GM19025 (cell line): ENCODE data around the gene SZT2.
"Not testable (repeated sequence)": the region's sequence is repeated elsewhere in the genome, so short reads cannot be mapped to it uniquely, and the experiment has no call there.

Experiments used
- ATAC-seq: cut with Tn5 transposase; IDR thresholded peaks from one replicate; pipeline ENCODE4 v1.9.1; 2021; ENCODE audit warnings: mild to moderate bottlenecking, low read depth, moderate library complexity; ENCODE audit not compliant: unreplicated experiment

Gene SZT2

GRCh38 chr1:43383449-43383848 is 6.2 kb upstream of the SZT2 start:
- no peak for ATAC-seq

GRCh38 chr1:43386676-43387075 is 3.0 kb upstream of the SZT2 start:
- ATAC-seq = no peak

GRCh38 chr1:43387976-43388599 is 1.6 kb upstream of the SZT2 start:
- no peak for ATAC-seq

- ATAC-seq = no peak
Observed at GRCh38 chr1:43388613-43389012, 1.1 kb upstream of the SZT2 start.

GRCh38 chr1:43392702-43393101 is 3.0 kb downstream of the SZT2 start:
- ATAC-seq = no peak

- ATAC-seq = no peak
Observed at GRCh38 chr1:43395523-43395922, 5.8 kb downstream of the SZT2 start.

GRCh38 chr1:43396059-43396458 is 6.4 kb downstream of the SZT2 start:
- no peak for ATAC-seq

GRCh38 chr1:43398227-43398626 is 8.5 kb downstream of the SZT2 start:
- no peak for ATAC-seq

- ATAC-seq = not testable (repeated sequence)
Observed at GRCh38 chr1:43400441-43400840, 10.7 kb downstream of the SZT2 start.

GRCh38 chr1:43402089-43402865 is 12.6 kb downstream of the SZT2 start:
- ATAC-seq = no peak

GRCh38 chr1:43404353-43404752 is 14.7 kb downstream of the SZT2 start:
- ATAC-seq = no peak

GRCh38 chr1:43405219-43405875 is 15.6 kb downstream of the SZT2 start:
- no peak for ATAC-seq

- no peak for ATAC-seq
Observed at GRCh38 chr1:43405876-43406234, 16.2 kb downstream of the SZT2 start.

GRCh38 chr1:43410571-43410970 is 20.9 kb downstream of the SZT2 start:
- no peak for ATAC-seq

- ATAC-seq = not testable (repeated sequence)
Observed at GRCh38 chr1:43413426-43413825, 23.7 kb downstream of the SZT2 start.

- ATAC-seq = no peak
Observed at GRCh38 chr1:43414634-43415223, 25.0 kb downstream of the SZT2 start.

- ATAC-seq = no peak
Observed at GRCh38 chr1:43415901-43416300, 26.2 kb downstream of the SZT2 start.

GRCh38 chr1:43418858-43419257 is 29.2 kb downstream of the SZT2 start:
- no peak for ATAC-seq

GRCh38 chr1:43419627-43420425 is 30.1 kb downstream of the SZT2 start:
- ATAC-seq = no peak

- no peak for ATAC-seq
Observed at GRCh38 chr1:43420874-43421273, 31.2 kb downstream of the SZT2 start.

GRCh38 chr1:43421396-43421795 is 31.7 kb downstream of the SZT2 start:
- ATAC-seq = no peak
